Measurements from ENCODE around the gene FES.

FES gene

DNA sequence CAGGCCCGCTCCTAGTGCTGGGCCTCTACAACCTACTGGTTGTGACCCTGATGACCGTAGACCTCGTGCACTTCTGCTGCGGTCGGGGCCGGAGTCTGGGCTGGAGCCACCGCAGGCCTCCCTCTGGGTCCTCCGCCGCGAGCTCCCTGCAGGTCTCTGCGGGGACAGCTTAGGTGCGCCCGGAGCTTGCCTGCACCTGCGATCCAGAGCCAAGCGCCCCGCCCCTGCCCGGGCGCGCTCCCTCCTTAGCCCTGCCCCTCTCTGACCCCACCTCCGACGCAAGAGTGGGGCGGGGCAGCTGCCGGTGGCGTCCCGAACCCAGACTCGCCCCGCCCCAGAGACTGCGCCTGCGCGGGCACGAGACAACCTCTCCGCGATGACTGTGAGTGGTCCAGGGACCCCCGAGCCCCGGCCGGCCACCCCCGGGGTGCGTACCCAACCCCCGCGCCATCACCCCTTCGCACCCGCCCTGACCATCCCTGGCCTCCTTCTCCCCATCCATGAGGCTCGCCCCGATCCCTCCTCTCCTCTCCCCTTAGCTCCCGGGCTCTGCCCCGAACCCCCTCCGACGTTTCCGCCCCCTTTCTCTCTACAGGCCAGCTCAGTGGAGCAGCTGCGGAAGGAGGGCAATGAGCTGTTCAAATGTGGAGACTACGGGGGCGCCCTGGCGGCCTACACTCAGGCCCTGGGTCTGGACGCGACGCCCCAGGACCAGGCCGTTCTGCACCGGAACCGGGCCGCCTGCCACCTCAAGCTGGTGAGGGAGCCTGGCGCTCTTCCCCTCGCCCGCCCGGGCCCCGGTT is 50.8 kb downstream of the FES start, which contains the start of gene UNC45A:
UNC45A (plus strand) TSS at position 337 of the 803 bp plus-strand sequence; CDS start at position 377, 40 bp downstream.
- H3K27ac Mint-ChIP-seq, result peak within 1 kb of the TSS; percentile 90
- peak within 1 kb of the TSS; percentile 94 for H3K4me3 Mint-ChIP-seq
- no peaks in the 10 kb centered on the region for H3K9me3 Mint-ChIP-seq
- no peaks in the 10 kb centered on the region for H3K27me3 Mint-ChIP-seq
- H3K4me1 Mint-ChIP-seq (ENCODE audit: low read depth), result peaks cover 51% of the 10 kb centered on the region
- intact Hi-C loops (cut with micrococcal nuclease), result loop anchor here (2.0 to 10.0 kb wide), 2 partner anchors 32 to 50 kb away; partner anchors contain the start of genes FES and MAN2A2
- peaks cover 38% of the 10 kb centered on the region for H3K36me3 Mint-ChIP-seq (ENCODE audit: low read depth)

GRCh38 chr15:90936823-90937222 is 52.5 kb downstream of the FES start:
- Mint-ChIP-seq H3K36me3 (ENCODE audit: low read depth) (peaks cover 55% of the 10 kb centered on the region), H3K27me3 (no peaks in the 10 kb centered on the region), H3K4me1 (ENCODE audit: low read depth) (peaks cover 36% of the 10 kb centered on the region), H3K27ac (no peak overlapping the region), H3K4me3 (no peak overlapping the region), H3K9me3 (no peaks in the 10 kb centered on the region)
- intact Hi-C loops (cut with micrococcal nuclease), result loop anchor here (10.0 kb wide), 1 partner anchor 52 kb away; the partner anchor contains the start of gene FES

GRCh38 chr15:90938261-90938660 is 54.0 kb downstream of the FES start:
- Mint-ChIP-seq H3K27ac (no peak overlapping the region), H3K4me1 (ENCODE audit: low read depth) (peaks cover 29% of the 10 kb centered on the region), H3K36me3 (ENCODE audit: low read depth) (peaks cover 69% of the 10 kb centered on the region)

GRCh38 chr15:90939756-90940155 is 55.5 kb downstream of the FES start:
- no peak overlapping the region for H3K27ac Mint-ChIP-seq
- H3K4me1 Mint-ChIP-seq (ENCODE audit: low read depth), result peaks cover 20% of the 10 kb centered on the region
- intact Hi-C loops (cut with micrococcal nuclease), result loop anchor here (10.0 kb wide), 1 partner anchor 55 kb away; the partner anchor contains the start of gene FES
- H3K4me3 Mint-ChIP-seq, result no peak overlapping the region
- H3K36me3 Mint-ChIP-seq (ENCODE audit: low read depth), result peaks cover 84% of the 10 kb centered on the region
- H3K9me3 Mint-ChIP-seq, result no peaks in the 10 kb centered on the region
- no peaks in the 10 kb centered on the region for H3K27me3 Mint-ChIP-seq

More at GRCh38 chr15:90938261-90938660, 54.0 kb downstream of the FES start:
- Mint-ChIP-seq H3K9me3 (no peaks in the 10 kb centered on the region), H3K4me3 (no peak overlapping the region), H3K27me3 (no peaks in the 10 kb centered on the region)
- intact Hi-C loops (cut with micrococcal nuclease), result loop anchor here (10.0 kb wide), 1 partner anchor 53 kb away; the partner anchor contains the start of gene FES

DNA sequence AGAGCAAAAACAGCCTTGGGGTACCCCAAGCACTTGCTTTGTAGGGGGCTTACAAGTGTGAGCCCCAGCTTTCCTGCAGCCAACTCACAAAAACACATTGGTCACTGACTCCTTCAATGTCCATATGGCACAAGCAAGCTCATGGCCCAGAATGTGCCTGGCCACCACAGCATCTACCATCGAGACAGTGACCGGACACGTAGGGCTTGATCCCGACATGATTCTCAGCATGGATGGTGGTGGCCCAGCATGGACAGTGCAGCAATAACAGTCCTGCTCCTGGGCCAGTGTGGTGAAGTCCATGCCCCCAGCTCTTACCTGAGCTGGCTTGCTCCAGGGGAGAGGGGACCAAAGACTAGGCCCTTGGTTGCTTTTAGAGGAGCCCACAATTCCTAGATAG is 56.7 kb downstream of the FES start:
- intact Hi-C loops (cut with micrococcal nuclease), result no loop called here
- H3K9me3 Mint-ChIP-seq, result no peaks in the 10 kb centered on the region
- H3K4me3 Mint-ChIP-seq, result no peak overlapping the region
- H3K36me3 Mint-ChIP-seq (ENCODE audit: low read depth), result peaks cover 87% of the 10 kb centered on the region
- no peaks in the 10 kb centered on the region for H3K27me3 Mint-ChIP-seq
- H3K27ac Mint-ChIP-seq, result no peak overlapping the region
- peaks cover 12% of the 10 kb centered on the region for H3K4me1 Mint-ChIP-seq (ENCODE audit: low read depth)

DNA sequence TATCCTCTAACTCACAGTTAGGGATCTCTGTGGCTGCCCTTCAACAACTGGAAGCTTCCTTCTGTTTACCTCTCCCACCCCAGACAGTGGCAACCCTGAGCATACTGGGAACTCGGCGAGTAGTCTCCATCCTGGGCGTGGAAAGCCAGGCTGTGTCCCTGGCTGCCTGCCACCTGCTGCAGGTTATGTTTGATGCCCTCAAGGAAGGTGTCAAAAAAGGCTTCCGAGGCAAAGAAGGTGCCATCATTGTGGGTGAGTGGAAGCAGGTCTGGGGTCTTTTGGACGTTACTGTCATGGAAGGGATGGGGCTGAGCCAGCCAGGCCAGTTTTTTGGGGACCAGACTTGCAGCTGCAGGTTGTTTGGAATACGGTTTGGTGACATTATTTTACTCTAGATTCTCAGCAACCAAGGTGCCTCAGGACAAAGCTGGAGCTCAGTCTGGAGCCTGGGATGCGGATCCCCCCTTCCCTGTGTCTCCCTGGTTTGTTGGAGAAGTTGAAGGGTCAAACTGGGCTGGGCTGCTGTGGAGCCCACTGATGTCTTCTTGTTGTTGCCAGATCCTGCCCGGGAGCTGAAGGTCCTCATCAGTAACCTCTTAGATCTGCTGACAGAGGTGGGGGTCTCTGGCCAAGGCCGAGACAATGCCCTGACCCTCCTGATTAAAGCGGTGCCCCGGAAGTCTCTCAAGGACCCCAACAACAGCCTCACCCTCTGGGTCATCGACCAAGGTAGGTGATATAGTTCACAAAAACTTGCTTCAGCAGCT is 58.2 kb downstream of the FES start:
- H3K4me3 Mint-ChIP-seq, result no peak overlapping the region
- H3K36me3 Mint-ChIP-seq (ENCODE audit: low read depth), result peaks cover 96% of the 10 kb centered on the region
- peaks cover 6% of the 10 kb centered on the region for H3K4me1 Mint-ChIP-seq (ENCODE audit: low read depth)
- H3K9me3 Mint-ChIP-seq, result no peaks in the 10 kb centered on the region
- intact Hi-C loops (cut with micrococcal nuclease), result no loop called here
- no peak overlapping the region for H3K27ac Mint-ChIP-seq
- no peaks in the 10 kb centered on the region for H3K27me3 Mint-ChIP-seq

- Mint-ChIP-seq H3K4me1 (ENCODE audit: low read depth) (peaks cover 29% of the 10 kb centered on the region), H3K9me3 (no peaks in the 10 kb centered on the region), H3K27ac (no peak overlapping the region), H3K4me3 (no peak overlapping the region), H3K27me3 (no peaks in the 10 kb centered on the region), H3K36me3 (ENCODE audit: low read depth) (peaks cover 100% of the 10 kb centered on the region)
- intact Hi-C loops (cut with micrococcal nuclease), result no loop called here
Observed at GRCh38 chr15:90945091-90945490, 60.8 kb downstream of the FES start.

Measured in dendritic cell treated with granulocyte-macrophage colony-stimulating factor and Interleukin-4, amounts not matched to agents 40 ng/mL and 50 ng/mL, for 4 days (primary cell).